Sciatic nerve (tissue), 2 donors: ENCODE measurements around the gene ITPK1. TPM values are rescaled to one million over a fixed set of nuclear protein-coding genes. Genes with fewer than 3 reads are reported as not detected.

Experiments
- ATAC-seq: fragments of 200-7000 bp; cut with Tn5 transposase; one replicate; pipeline ENCODE4 v1.9.1; 2020; ENCODE audit warnings: mild to moderate bottlenecking, moderate library complexity
- DNase-seq: peaks from one replicate; pipeline ENCODE4 v3.0.0-alpha.2; 2020; ENCODE audit warnings: low spot score
- intact Hi-C: fragments of 100-400 bp; cut with DNase I; formaldehyde crosslinking; loops from one replicate; pipeline ENCODE4 v1.14.2; 2022
- total RNA-seq: library from RNA; stranded (reverse); fragmentation: NEBNext Ultra II Directional; extraction: Animal tissue kit (Norgen Biotek cat#: 25700); gene quantifications from one replicate; pipeline ENCODE4 v1.2.1, GENCODE V29; 2021
- donor health status: DM: no; HTN: no; CAD: no.
- donor health status: DM: no; HTN: no; CAD: no.

Gene ITPK1
- total RNA-seq, 1 donor from 2014 or later, result 118 TPM

DNA sequence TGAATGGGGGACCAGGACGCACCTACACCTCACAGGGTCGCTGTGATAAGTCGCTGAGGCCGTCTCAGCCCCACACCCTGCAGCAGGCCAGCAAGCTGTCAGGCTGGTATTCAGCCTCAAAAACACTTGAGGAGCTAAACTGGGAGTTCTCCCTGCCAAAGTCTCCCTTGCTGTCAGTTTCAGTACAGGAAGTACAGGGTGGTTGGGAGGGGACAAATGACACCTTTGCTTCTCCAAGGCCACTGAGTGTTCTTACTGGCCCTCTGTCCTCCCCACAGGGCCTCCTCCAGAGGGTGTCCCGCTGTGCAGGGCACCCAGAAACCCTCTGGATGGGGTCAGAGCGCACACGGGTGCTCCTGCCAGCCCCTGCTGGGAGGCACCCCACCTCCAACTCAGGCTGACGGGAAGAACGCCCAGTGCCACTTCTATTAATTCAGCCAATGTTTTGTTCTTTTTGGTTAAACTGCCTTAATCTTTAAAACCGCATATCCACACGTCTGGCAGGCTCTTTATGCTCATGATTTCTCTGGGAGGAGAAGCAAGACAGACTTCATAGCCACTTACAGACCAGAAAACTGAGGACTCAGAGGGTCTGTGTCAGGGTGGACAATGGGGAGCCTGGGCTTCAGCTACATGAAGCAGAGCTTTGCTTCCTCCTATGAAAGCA lies 75.9 kb downstream of the ITPK1 start:
- intact Hi-C loops, result no loop called here
- ATAC-seq (no peak), DNase-seq (no peak)

DNA sequence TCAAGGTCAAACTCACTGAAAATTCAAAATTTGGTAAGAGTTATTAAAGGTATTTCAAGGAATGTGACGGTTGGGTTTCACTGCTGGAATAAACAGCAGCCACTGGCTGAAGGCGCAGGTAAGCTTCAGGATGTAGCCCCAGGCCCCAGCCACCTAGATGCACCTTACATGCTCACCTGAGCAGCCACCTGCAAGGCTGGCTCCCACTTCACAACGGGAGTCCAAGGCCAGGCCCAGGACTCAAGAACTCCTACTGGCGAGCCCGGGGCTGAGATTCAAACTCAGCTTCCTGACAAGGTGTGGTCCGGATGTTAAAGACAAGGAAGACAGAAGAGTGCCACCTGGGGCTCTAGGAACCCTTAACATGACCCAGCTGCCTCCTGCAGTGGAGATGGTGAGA lies 78.4 kb downstream of the ITPK1 start:
- intact Hi-C loops, result no loop called here
- ATAC-seq (no peak), DNase-seq (no peak)

DNA sequence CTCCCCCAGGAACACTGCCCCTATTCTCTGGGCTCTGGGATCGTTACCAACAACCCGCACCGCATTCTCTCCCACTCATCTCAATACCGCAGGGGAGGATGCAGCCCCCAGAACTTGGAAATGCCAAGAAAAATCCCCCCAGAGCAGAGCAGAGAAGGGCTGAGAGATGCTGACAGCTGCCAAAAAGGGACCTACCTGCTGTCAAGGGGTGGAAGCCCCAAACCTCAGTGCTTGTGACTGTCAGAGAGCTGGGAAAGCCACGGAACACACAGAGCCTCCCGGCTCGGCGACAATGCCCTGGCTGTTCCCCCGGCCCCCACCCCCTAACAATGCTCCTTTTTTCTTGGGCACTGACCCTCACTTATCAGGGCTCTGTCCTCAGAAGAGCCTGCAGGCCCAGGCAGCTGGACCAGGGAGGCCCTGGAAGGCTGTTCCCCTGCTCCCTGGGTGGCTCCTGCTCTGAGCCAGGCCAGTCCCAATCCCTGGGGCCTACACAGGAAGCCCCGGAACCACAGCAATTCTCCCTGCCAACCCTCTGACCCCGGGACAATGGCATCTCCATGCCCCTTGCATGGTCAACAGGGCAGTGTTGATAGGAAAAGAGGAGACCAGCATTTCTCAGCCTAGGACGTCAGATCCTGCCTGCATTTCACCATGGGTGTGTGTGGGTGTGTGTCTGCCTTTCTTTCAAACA lies 78.9 kb downstream of the ITPK1 start:
- ATAC-seq (peak; percentile 63), DNase-seq (peak; percentile 70)
- intact Hi-C loops, result no loop called here

DNA sequence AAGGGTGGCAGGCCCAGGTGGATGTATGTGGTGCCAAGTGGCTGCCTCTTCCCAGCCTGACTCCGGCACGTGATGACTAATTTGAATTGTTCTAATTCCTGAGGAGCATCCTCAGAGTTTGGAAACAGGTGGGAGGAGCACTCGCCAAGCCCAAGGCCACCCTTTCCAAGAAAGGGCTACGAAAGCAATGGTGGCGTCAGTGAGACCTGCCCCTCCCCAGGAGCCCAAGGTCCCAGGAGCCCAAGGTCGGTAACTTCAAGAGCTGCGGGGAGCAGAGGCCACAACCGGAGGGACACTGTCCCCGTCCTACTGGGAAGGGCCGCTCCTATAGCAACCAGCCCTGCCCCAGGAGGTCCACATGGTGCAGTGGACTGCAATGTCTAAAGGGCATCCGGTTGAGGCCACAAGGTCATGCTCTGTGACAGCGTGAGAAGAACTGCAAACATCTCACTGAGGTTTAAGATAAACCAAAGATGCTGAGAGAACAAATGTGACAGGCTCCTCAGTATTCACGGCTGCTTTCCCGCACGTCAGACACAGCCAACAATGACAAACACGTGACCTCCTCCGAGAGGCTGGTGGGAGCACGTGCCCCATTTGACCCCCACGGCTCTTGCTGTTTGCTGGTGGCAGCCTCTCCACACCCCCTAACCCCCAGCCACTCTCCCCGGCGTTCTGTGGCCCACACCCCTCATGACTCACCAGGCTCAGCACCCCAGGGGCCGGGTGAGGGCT lies 79.6 kb downstream of the ITPK1 start:
- intact Hi-C loops, result no loop called here
- peak; percentile 86 for ATAC-seq
- DNase-seq, result peak; percentile 82

DNA sequence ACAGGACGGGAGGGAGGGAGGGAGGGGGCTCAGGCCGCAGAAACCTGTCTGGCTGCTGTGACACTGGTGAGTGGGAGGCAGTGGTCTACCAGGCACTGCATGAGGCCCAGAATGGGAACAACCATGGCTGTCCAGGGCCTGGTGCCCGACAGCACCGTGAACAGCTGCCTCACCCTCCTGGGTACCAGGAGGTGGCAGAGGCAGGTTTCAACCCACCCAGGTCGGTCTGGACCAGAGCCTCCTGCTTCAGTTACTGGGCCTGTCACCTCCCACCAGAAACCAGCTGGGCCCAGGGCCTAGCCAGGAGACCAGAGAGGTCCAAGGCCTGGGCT lies 80.2 kb downstream of the ITPK1 start:
- intact Hi-C loops, result no loop called here
- DNase-seq (no peak), ATAC-seq (no peak)

DNA sequence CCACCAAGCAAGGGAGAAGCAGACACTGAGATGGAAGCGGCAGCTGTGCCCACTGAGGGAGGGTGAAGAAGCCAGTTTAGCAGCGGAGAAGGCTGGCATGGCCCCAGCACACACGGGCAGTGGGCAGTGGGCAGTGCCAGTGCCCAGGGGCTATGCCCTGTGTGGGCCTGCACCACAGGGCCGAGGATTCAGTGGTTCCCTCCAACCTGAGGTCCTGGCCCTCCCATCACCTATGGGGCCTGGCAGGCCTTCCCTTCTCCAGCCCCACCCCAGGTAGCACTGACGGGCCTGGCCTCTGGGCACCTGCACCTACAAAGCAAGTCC lies 81.1 kb downstream of the ITPK1 start:
- intact Hi-C loops, result no loop called here
- DNase-seq (no peak), ATAC-seq (no peak)

DNA sequence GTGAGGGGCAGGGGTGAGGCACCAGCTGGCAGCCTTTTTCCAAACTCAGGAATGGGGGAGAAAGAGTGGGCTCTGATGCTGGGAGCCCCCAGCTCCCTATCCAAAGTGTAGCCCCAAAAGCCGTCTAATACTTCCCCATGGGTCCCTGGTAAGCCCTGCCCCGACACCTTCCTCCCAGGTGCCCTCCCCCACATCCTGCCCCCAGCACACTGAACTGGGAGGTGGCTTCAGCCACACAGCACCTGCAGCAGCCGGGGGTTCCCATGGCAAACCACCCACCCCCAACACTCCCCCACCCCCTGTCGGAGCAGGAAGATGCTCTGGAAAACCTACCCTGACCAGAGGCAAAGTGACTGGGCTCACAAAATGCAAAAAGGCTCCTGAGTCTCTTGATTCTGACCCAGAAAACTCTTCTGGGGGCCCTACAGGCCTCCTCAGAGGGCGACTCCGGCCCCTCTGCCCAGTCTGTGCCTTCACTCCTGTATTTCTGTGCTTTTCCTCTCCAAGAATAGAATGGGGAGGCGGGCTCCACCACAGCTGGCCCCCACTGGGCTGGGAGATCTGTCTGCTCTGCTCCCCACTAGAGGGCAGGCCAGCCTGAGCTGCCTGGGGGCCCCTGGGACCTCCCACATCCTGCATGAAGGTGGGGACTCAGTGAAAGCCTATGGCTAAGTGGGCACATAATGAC lies 81.6 kb downstream of the ITPK1 start:
- intact Hi-C loops, result no loop called here
- DNase-seq (no peak), ATAC-seq (no peak)

DNA sequence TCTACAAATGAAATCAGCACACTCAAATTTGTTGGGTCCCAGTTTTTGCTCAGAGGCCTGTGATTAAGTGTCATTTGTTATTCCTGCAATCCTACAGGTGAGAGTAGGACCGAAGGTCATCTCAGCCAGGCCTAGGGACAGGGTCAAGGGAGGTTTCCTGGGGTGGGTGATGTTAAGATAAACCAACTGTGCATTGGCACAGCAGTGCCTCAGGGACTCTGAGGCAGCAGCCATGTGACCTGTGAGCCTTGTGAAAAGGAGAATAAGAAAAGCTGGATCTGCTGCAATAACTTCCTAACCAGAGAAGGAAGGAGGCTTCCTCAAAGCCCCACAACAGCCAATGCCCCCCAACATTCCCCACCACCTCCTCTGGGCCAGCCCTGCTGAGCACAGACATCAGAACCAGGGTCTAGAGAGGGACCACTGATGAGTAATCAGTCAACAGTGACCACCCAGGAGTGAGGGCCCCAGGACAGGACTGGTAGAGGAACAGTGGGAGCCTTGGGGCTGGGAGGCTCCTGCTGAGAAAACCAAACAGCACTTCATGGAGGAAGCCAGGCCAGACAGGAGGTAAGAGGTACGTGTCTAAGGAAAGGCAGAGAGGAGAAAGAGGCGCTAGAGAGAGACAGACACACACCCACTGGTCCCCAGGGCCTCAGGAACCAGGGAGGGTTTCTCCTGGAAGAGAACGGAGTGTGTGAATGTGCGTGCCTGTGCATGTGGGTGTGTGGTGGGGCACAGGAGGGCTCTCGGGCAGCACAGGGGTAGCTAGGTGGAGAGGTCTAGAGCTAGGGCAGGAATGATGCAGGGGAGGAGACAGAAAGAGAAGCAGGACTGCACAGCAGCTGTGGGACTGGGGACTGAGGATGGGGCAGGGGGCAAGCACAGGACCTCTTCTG lies 82.4 kb downstream of the ITPK1 start:
- intact Hi-C loops, result no loop called here
- ATAC-seq, result no peak
- DNase-seq, result no peak

DNA sequence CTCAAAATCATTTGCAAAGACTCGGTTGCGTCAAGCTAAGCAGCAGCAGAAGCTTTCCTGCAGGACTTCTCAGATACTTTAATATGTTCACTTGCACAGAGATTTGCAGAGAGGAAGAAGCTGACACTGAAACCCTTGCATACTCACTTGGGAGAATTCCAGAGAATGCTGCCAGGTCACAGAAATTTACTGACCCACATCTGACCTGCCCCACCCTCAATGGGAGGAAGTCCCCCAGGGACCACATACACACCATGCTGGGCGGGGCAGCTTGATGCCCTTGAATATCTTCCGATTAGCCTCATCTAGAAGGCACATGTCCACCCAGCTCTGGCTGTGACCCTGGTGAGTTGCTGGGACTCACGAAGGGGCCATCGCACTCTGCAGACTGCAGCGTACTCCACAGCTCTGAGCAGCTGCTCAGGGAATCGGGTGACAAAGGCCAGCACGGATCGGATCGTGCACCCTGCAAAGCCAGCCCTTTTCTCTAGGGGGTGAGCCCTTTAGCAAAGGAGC lies 83.2 kb downstream of the ITPK1 start:
- intact Hi-C loops, result no loop called here
- DNase-seq (no peak), ATAC-seq (no peak)

DNA sequence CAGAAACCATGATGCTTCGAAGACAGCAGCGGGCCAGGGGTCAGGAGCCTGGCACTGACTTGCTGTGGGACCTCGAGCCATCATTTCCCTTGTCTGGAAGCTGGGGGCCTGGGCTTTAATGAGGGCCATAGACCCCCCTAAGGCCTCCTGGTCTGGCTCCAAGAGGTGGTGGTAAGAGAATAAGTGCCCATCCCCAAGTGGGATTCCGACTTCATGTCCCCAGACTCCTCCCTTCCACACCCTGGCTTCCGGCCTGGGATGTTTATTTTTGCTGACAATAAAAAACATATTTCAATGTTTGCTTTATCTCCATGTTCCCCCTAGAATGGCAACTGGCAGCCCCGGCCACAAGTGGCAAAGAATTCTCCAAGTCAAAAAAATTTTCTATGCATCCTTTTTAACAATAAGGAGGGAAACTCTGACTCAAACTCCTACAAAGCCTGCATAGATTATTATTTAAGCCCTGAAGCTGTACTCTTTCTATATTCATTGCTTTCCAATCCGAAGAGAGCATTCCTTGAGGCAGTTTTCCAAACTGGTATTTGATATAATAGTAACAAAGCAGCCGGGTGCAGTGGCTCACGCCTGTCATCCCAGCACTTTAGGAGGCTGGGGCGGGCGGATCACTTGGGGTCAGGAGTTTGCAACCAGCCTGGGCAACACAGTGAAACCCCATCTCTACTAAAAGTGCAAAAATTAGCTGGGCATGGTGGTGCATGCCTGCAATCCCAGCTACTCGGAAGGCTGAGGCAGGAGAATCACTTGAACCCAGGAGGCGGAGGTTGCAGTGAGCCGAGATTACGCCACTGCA lies 84.0 kb downstream of the ITPK1 start:
- no peak for ATAC-seq
- intact Hi-C loops, result no loop called here

DNA sequence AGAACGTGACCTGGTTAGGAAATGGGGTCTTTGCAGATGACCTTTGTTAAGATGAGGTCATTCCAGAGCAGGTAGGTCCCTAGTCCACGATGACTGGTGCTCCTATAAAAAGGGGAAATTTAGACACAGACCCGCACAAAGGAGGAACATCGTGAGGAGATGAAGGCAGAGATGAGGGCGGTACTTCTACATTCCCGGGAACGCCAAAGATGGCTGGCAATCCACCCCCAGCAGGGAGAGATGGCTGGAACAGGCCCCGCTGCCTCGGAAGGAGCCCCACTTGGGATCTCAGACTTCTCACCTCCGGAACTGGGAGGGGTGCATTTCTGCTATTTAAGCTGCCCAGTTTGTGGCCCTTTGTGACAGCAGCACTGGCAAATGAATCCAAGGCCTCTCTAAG lies 85.0 kb downstream of the ITPK1 start:
- intact Hi-C loops, result no loop called here

More for the DNA sequence above, 84.0 kb downstream of the ITPK1 start:
- DNase-seq, result no peak

DNA sequence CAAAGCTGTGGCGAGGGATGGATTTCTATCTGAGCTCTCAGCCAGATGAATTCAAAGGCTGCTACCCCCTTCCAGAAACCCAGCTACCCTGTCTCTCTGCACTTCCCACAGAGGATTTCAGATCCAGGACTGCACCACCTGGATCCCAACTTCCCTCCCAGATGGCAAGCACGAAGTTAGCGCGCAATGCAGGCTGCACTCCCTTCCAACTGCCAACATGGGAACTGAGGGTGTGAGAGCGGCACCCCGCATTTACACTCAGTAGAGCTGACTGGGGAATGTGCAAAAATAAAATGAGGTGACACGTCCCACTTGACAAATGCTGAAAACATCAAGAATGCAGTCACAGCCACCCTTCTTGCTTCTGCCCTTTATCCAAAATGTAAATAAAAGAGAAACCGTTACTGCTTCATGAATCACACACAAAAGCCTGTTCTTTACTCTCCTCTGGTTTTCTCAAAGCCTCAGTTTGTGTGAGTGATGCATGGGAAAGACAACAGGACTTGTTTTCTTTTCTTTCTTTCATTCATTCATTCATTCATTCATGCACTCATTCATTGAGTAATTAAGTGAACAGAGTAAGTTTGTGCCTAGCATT lies 85.7 kb downstream of the ITPK1 start:
- no peak for DNase-seq

More for the DNA sequence above, 85.0 kb downstream of the ITPK1 start:
- ATAC-seq (no peak), DNase-seq (no peak)

DNA sequence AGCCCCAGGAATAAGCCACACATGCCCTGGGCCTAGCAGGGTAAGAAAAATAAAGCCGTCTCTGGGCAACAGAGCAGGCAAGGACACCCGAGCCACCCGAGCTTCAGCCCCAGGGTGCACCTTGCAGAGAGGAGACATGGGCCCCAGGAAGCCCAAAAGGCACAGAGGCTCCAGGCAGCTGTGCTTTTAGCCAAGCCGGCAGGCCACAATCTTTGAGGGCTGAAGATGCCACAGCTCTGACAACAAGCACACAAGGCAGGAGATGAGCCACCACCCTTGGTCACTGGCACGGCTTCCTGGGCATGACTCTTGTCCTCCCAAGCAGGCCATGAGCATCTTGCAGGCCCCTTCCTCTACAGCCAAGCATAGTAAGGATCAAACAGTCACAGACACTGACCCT lies 86.3 kb downstream of the ITPK1 start:
- intact Hi-C loops, result no loop called here
- DNase-seq (no peak), ATAC-seq (no peak)

More for the DNA sequence above, 85.7 kb downstream of the ITPK1 start:
- no peak for ATAC-seq
- intact Hi-C loops, result no loop called here

DNA sequence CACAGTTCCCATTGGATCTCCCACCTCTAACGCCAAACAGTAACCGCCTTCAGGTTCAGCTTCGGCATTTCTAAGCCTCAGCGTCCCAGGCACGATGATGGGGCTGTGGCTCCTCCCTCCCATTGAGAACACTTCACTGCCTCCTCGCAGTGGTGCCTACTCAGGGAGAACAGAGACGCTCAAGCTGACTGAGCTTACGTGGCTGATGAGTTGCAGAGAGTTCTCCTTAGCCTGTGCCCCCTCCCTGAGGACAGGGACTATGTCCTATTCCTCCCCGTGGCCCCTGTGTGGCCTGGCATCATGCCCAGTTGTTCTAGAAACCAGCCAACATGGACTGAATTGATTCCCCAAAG lies 87.0 kb downstream of the ITPK1 start:
- DNase-seq, result no peak
- intact Hi-C loops, result no loop called here

DNA sequence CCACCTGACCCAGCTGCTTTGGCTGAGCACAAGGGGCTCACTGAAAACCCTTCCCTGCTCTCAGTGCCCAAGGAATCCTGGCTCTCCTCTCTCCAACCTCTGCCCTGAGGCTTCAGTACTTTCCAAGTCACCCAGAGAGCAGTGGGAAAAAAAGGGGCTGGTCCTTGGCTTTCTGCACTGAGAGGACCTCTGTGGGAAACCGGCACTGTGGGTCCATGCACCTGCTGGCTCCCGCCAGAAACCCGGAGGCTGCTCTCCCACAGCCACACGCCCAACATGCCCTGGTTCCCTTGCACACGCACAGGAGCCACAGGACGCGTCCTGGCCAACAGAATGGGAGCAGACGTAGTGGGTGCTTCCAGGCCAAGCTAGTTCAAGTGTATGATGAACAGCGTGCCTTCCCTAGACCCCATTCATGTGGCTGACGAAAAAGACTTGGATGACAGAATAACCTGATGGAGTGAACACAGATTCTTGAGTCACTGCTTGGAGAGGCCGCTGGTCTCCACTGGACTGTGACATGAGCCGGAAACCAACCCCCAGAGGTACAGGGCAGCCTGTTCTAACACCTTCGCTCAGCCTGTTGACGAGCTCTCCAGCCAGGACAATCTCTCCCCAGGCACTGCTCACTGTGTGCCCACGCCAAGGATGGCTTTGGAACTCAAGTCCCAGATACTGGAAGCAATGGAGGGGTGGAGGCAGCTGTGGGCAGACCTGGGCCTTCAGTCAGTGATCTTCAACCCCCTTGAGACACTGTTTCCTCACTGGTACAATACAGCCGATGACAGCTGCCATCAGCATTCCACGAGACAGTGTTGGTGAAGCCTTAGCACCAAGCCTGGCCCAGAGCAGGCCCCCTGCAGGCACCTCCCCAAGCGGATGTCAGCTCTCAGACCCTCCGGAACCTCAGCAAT lies 87.7 kb downstream of the ITPK1 start:
- intact Hi-C loops, result no loop called here
- DNase-seq (no peak), ATAC-seq (no peak)

More for the DNA sequence above, 87.0 kb downstream of the ITPK1 start:
- no peak for ATAC-seq

DNA sequence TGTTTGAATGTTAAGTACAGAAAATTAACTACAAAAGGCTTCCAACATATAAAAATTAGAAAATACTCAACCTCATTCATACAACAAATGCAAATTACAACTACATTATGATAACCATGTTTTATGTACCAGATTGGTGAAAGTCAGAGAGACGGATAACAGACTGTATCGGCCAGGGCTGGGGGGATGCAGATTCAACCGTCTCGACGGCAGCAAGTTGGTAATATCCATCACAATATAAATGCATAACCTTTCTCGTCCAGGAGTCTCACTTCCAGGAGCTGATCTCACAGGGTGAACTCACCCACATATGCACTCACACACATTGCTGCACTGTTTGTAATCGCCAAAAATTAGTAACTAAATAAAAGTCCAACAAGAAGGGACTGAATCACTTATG lies 89.4 kb downstream of the ITPK1 start:
- DNase-seq (no peak), ATAC-seq (no peak)
- intact Hi-C loops, result no loop called here

DNA sequence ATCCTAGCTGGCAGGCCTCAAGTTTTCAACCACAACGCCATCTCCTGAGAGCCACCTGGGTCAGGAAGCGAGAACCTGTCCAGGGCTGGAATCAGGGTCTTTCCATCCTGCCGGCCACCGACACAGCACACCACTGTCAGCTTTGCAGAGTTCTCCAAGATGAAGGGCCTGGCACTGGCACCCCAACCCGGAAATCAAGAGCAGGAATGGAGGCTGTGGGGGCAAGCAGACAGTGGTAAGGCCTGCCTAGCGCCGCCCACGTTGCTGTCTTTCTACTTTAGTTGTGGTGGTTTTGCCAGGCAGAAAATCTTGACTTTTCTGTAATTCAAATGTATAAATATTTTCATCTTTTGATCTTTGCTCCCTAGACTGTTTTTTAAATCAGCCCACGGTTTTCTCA lies 90.7 kb downstream of the ITPK1 start:
- intact Hi-C loops, result no loop called here
- ATAC-seq, result no peak
- DNase-seq, result no peak
